Measurements from ENCODE around the gene STAM2.

STAM2 gene

DNA sequence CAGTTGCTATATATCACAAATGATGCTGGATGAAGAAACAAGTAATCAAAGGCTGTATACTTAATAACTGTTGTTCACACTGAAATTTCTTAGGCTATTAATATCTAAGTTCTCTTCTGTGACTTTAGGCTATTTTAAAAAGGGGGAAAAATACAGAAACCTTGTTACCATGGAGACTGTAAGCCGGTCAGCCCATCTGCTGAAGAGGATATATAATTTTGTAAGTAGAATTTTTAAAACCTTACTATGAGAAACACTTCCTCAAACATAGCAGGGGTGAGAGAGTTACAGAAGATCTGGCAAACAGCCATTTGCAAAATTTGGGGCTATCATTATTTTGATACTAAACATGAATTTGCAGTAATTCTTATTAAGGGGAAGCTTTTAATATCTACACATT is 104.5 kb downstream of the STAM2 start:
- no peak for DNase-seq (ENCODE audit: low spot score)

DNA sequence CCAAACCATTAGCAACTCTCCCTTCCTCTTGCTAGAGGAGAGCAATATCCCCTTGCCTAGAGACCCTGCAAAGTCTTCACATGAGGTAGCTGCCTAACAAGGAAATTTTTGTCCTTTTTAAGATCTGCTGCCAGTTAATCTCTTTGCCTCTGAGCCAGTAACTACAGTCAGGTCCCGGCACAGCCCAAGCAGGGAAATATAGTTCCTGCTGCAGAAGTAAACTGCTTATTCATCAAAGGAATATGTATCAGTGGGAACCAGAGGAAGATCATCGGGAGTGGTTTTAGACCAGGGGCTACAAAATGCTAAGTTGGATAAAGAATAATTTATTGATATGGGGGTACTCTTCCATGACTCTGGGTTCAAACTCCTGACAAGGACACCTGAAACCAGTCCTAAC is 107.3 kb downstream of the STAM2 start:
- no peak for DNase-seq (ENCODE audit: low spot score)

DNA sequence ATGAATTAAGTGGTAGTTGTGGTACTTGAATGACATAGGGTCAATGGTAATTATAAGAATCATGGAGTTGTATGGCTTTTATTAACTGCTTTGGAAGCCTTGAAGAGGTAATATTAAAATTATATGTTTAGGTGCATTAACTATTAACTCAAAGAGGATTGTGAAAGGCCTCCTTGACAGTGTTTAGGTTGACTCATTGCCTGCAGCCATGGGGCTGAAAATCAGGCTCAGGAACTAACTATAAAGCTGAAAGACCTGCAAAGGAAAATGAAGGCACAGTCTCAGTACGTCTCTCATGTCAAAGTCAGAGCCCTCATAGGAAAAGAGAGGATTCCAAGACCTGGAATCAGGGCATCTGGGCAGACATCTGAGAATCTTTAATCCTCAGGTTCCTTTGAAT is 107.7 kb downstream of the STAM2 start:
- no peak for DNase-seq (ENCODE audit: low spot score)

Measured in ecto neural progenitor cell (in vitro differentiated cells).